Activated CD4-positive, alpha-beta memory T cell treated with anti-CD3 and anti-CD28 coated beads for 36 hours (primary cell): Measurements from ENCODE around the gene OSBPL5. TPM values are rescaled to one million over a fixed set of nuclear protein-coding genes. Genes with fewer than 3 reads are reported as not detected.

Source experiments
- CTCF ChIA-PET: fragments of 350-600 bp; sonication (Branson Sonifier 250); formaldehyde crosslinking; loops from one replicate; lab custom pipeline; 2021; ENCODE audit warnings: antibody characterized with exemption, inconsistent platforms; lab: Charles Lee
- POLR2A ChIA-PET: fragments of 350-600 bp; sonication (Branson Sonifier 250); formaldehyde crosslinking; loops from one replicate; lab custom pipeline; 2021; ENCODE audit warnings: antibody characterized with exemption; lab: Charles Lee
- DNase-seq: peaks from one replicate; pipeline ENCODE4 v3.0.0-alpha.2; 2020
- H3K27ac Mint-ChIP-seq: one replicate; pipeline ENCODE4 v1.8.0; 2021; ENCODE audit warnings: mixed read lengths
- H3K27me3 Mint-ChIP-seq: one replicate; pipeline ENCODE4 v1.8.0; 2021; ENCODE audit warnings: mixed read lengths
- H3K36me3 Mint-ChIP-seq: one replicate; pipeline ENCODE4 v1.8.0; 2021; ENCODE audit warnings: mixed read lengths
- H3K4me1 Mint-ChIP-seq: one replicate; pipeline ENCODE4 v1.8.0; 2021; ENCODE audit warnings: low read depth, mixed read lengths
- H3K4me3 Mint-ChIP-seq: one replicate; pipeline ENCODE4 v1.8.0; 2021; ENCODE audit warnings: mild to moderate bottlenecking, mixed read lengths
- H3K9me3 Mint-ChIP-seq: one replicate; pipeline ENCODE4 v1.8.0; 2021; ENCODE audit warnings: mixed read lengths
- intact Hi-C: fragments of 100-400 bp; cut with micrococcal nuclease; formaldehyde crosslinking; loops from one replicate; pipeline ENCODE4 v1.15.1; 2023
- total RNA-seq, 2 experiments: library from RNA; stranded (reverse); gene quantifications; one replicate each; pipeline ENCODE4 v1.2.3, GENCODE V29; 2021

The OSBPL5 gene
- total RNA-seq, 2 experiments from 2014 or later, result 4.6 to 4.7 TPM

- no peak overlapping the region for H3K27ac Mint-ChIP-seq
- intact Hi-C loops, result no loop called here
Measured at GRCh38 chr11:3146612-3147256, 18.4 kb downstream of the OSBPL5 start.

DNA sequence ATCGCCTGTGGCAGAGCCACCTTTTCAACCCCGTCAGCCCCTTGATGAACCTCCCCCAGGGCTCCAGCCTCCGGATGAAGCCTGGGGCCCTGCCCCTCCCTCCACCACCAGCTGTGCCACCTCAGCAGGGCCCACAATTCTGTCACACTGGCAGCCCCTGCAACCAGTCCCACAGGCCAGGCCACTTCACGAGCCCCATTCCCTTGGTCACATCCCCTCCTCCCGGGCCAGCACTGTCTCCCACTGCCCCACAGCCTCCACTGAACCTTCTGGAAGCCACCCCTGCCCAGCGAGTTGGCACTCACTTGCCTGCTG, 19.9 kb downstream of the OSBPL5 start:
- Mint-ChIP-seq H3K36me3 (no peaks in the 10 kb centered on the region), H3K4me1 (no peaks in the 10 kb centered on the region), H3K27me3 (no peaks in the 10 kb centered on the region), H3K4me3 (no peak overlapping the region), H3K27ac (no peak overlapping the region), H3K9me3 (no peaks in the 10 kb centered on the region)
- intact Hi-C loops, result no loop called here
- ChIA-PET CTCF (no interaction called here), POLR2A (no interaction called here)
- DNase-seq, result no peak

More at GRCh38 chr11:3146612-3147256, 18.4 kb downstream of the OSBPL5 start:
- H3K4me1 Mint-ChIP-seq, result no peaks in the 10 kb centered on the region
- ChIA-PET POLR2A (no interaction called here), CTCF (interaction anchor here (0.5 kb wide), 1 partner anchor 1609 kb away, joined by 3 read pairs; no protein-coding TSS in a partner anchor)
- no peaks in the 10 kb centered on the region for H3K36me3 Mint-ChIP-seq
- no peaks in the 10 kb centered on the region for H3K9me3 Mint-ChIP-seq
- H3K4me3 Mint-ChIP-seq, result no peak overlapping the region
- H3K27me3 Mint-ChIP-seq, result no peaks in the 10 kb centered on the region
- DNase-seq, result no peak

DNA sequence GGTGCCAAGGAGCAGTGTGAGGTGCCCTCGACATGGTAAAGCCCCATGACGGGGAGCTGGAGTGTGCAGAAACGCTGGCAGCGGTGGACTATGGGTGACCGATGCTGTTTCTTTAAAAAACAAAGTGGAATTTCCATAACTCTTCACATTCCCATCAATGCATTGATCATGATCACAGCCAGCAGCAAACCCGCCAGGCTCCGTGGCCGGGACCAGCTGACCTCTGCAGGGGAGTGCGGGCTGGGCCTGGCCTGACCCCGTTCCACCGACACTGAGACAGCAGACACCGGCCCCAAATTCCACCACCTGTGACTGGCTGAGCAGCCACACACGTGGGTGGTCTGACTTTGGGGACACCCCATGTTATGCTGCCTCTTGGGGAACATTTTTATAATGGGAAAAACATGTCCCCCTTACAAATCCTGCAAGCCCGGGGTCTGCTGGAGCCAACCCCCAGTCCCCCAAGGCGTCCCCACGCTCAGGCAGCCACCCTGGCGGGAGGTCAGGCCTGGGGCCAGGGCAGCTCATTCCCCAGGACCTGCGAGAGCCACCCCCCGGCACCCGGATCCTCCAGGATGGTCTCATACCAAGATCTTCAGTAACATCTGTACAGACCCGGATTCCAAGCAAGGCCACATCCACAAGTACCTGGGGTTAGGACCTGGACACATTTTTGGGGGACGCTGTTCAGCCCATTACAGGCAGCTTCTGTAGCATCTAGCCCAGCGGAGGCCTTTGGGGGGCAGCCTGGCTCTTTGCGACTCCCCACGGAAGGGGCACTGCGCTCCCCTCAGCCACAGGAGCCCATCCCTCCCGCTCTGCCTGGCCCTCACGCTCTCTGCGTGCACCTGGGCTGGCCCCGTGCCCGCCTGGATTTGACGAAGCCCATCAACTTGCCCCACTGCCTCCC, 20.6 kb downstream of the OSBPL5 start:
- no peak for DNase-seq
- Mint-ChIP-seq H3K4me3 (no peak overlapping the region), H3K36me3 (no peaks in the 10 kb centered on the region), H3K4me1 (no peaks in the 10 kb centered on the region), H3K27me3 (no peaks in the 10 kb centered on the region), H3K9me3 (no peaks in the 10 kb centered on the region), H3K27ac (no peak overlapping the region)
- POLR2A ChIA-PET, result no interaction called here
- CTCF ChIA-PET, result no interaction called here
- intact Hi-C loops, result no loop called here

DNA sequence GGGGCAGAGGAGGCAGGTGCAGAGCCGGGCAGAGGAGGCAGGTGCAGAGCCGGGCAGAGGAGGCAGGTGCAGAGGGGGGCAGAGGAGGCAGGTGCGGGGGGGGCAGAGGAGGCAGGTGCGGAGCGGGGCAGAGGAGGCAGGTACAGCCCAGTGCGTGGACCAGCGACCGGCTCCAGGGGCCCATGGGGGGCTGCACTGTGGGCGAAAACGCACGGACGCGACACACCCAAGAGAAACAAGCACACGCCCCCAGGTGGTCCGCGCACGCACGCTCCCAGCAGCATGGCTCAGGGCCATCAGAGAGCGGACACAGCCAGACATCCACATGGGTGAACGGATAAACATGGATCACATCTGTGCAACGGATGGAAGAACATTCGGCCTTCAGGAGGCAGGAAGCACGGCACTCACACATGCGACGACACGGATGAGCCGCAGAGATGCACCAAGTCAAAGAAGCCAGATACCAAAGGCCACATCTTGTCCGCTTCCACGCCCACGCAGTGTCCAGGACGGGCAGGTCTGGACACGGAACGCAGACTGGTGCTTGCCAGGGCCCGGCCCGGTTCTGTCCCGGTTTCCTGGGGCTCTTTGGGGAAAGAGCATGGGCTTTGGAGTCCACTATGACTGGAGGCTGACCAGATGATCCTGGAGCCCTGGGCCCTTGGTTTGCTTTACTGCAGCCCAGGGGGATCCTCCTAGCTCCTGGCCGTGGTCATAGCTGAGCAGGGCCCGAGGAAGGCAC, 21.8 kb downstream of the OSBPL5 start:
- Mint-ChIP-seq H3K36me3 (no peaks in the 10 kb centered on the region), H3K9me3 (no peaks in the 10 kb centered on the region), H3K27me3 (no peaks in the 10 kb centered on the region), H3K4me3 (no peak overlapping the region), H3K4me1 (no peaks in the 10 kb centered on the region), H3K27ac (no peak overlapping the region)
- CTCF ChIA-PET, result no interaction called here
- intact Hi-C loops, result no loop called here
- no peak for DNase-seq
- POLR2A ChIA-PET, result no interaction called here

- Mint-ChIP-seq H3K27ac (no peak overlapping the region), H3K27me3 (no peaks in the 10 kb centered on the region), H3K4me1 (no peaks in the 10 kb centered on the region), H3K36me3 (no peaks in the 10 kb centered on the region), H3K9me3 (no peaks in the 10 kb centered on the region), H3K4me3 (no peak overlapping the region)
- DNase-seq, result no peak
- CTCF ChIA-PET, result no interaction called here
- POLR2A ChIA-PET, result no interaction called here
- intact Hi-C loops, result no loop called here
Measured at GRCh38 chr11:3140291-3140603, 24.9 kb downstream of the OSBPL5 start.

DNA sequence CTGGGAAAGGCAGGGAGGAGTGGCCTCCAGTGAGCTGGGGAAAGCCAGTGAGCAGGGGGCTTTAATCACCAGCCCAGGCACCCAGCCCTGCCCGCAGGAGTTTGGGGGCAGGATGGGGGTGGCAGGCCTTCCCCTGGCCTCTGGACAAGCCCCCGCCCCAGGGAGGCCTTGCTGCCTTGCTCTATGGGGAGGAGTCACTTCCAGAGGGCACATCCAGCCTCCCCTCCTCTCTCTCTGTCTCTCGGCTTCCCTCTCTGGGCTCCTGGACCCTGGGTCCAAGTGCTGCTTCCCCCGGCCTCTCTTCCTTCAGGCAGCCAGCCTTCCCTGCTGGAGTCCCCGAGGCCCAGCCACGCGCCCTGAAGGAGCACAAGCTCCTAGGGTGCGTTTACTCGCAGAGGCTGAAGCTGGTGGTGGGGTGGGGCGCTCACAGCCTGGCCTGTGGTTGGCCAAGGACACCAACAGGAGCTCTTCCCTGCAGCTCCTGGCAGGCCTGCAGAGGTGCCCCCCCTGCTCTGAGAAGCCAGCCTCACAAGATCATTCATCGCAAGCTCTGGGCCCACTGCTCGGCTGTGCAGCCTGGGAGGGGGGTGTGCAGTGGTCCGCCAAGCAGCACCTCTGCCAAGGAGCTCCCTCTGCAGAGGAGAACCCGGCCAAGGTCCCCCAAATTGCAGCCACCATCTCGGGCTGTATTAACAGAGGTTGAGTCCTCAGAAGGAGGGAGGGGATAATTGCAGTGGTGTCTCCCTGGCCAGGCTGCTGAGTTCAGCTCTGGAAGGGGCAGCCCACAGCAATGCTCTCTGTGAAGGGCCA, 25.4 kb downstream of the OSBPL5 start:
- H3K27me3 Mint-ChIP-seq, result no peaks in the 10 kb centered on the region
- H3K36me3 Mint-ChIP-seq, result no peaks in the 10 kb centered on the region
- intact Hi-C loops, result no loop called here
- H3K4me1 Mint-ChIP-seq, result no peaks in the 10 kb centered on the region
- no peaks in the 10 kb centered on the region for H3K9me3 Mint-ChIP-seq
- ChIA-PET POLR2A (no interaction called here), CTCF (no interaction called here)
- no peak overlapping the region for H3K27ac Mint-ChIP-seq
- DNase-seq, result no peak
- no peak overlapping the region for H3K4me3 Mint-ChIP-seq

GRCh38 chr11:3139086-3139440, 26.0 kb downstream of the OSBPL5 start:
- H3K27ac Mint-ChIP-seq, result no peak overlapping the region
- intact Hi-C loops, result no loop called here
- ChIA-PET CTCF (no interaction called here), POLR2A (no interaction called here)
- no peak for DNase-seq
- no peaks in the 10 kb centered on the region for H3K9me3 Mint-ChIP-seq
- H3K4me3 Mint-ChIP-seq, result no peak overlapping the region
- no peaks in the 10 kb centered on the region for H3K4me1 Mint-ChIP-seq
- no peaks in the 10 kb centered on the region for H3K27me3 Mint-ChIP-seq
- no peaks in the 10 kb centered on the region for H3K36me3 Mint-ChIP-seq

DNA sequence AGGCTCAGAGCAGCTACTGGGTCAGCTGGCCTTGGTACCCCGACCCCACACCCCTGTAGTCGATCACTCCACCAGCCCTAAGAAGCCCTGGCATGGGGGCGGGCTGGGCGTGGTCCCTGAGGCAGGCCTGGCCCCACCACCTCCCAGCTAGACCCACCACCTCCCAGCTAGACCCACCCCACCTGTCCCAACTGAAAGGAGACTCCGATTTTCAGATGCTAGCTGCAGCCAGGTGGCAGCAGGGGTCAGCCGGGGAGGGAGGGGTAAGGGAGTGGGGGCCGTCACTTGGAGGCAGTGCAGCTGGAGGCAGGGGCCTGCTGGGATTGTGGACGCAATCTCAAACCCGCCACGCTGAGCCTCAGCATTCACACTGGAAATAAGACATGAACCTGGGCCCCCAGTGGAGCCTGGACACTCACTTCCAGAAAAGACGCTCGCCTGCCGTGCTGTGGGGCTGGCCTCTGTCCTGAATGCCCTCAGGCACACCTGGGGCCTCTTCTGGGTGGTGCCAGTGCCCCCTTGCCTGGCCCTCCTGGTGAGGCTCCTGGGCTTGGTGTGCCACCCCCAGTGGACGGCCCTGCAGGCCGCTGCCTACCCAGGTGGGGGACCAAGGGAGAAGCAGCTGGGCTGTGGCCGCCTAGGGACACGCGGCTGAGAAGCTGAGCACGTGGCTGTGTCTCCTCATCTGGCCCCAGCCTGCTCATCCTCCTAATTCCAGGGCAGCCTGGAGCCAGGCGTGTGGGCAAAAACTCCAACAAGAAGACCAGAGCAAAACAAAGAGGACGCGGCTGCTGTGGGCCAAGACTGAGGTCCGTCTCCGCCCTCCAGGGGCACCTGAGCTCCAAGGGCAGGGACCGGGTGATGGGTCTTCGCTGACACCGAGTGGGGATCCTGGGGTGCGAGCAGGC, 26.7 kb downstream of the OSBPL5 start:
- Mint-ChIP-seq H3K4me1 (no peaks in the 10 kb centered on the region), H3K27ac (no peak overlapping the region), H3K27me3 (no peaks in the 10 kb centered on the region), H3K9me3 (no peaks in the 10 kb centered on the region), H3K36me3 (no peaks in the 10 kb centered on the region), H3K4me3 (no peak overlapping the region)
- intact Hi-C loops, result no loop called here
- ChIA-PET CTCF (no interaction called here), POLR2A (no interaction called here)
- DNase-seq, result no peak

GRCh38 chr11:3137486-3138177, 27.5 kb downstream of the OSBPL5 start:
- Mint-ChIP-seq H3K36me3 (no peaks in the 10 kb centered on the region), H3K9me3 (no peaks in the 10 kb centered on the region), H3K4me1 (no peaks in the 10 kb centered on the region), H3K27ac (no peak overlapping the region), H3K27me3 (no peaks in the 10 kb centered on the region), H3K4me3 (no peak overlapping the region)
- intact Hi-C loops, result no loop called here
- no peak for DNase-seq
- CTCF ChIA-PET, result no interaction called here
- POLR2A ChIA-PET, result no interaction called here

- no peaks in the 10 kb centered on the region for H3K36me3 Mint-ChIP-seq
- no peak overlapping the region for H3K4me3 Mint-ChIP-seq
- POLR2A ChIA-PET, result no interaction called here
- no peak for DNase-seq
- CTCF ChIA-PET, result no interaction called here
- no peaks in the 10 kb centered on the region for H3K4me1 Mint-ChIP-seq
- H3K27me3 Mint-ChIP-seq, result no peaks in the 10 kb centered on the region
- no peak overlapping the region for H3K27ac Mint-ChIP-seq
- H3K9me3 Mint-ChIP-seq, result no peaks in the 10 kb centered on the region
- intact Hi-C loops, result no loop called here
Measured at GRCh38 chr11:3136546-3137455, 28.3 kb downstream of the OSBPL5 start.
